SKM-1 (cell line): ENCODE data around the gene BDKRB1.
"Not testable (repeated sequence)": the region's sequence is repeated elsewhere in the genome, so short reads cannot be mapped to it uniquely, and the experiment has no call there.

Experiments used
- DNase-seq: peaks from one replicate; lab custom pipeline; 2025; ENCODE audit not compliant: unreplicated experiment; lab: John Stamatoyannopoulos, UW

BDKRB1 gene

GRCh38 chr14:96233661-96234060 lies 22.3 kb upstream of the BDKRB1 start:
- no peak for DNase-seq

- DNase-seq, result no peak
These were observed 20.6 kb upstream of the BDKRB1 start for GRCh38 chr14:96235426-96235825.

GRCh38 chr14:96237641-96238040 lies 18.4 kb upstream of the BDKRB1 start:
- DNase-seq, result no peak

- DNase-seq, result no peak
These were observed 17.2 kb upstream of the BDKRB1 start for GRCh38 chr14:96238676-96239265.

- DNase-seq, result no peak
These were observed 16.3 kb upstream of the BDKRB1 start for GRCh38 chr14:96239711-96240141.

- no peak for DNase-seq
These were observed 15.4 kb upstream of the BDKRB1 start for GRCh38 chr14:96240641-96241040.

GRCh38 chr14:96242126-96242525 lies 13.9 kb upstream of the BDKRB1 start:
- DNase-seq, result no peak

GRCh38 chr14:96243785-96244184 lies 12.2 kb upstream of the BDKRB1 start:
- no peak for DNase-seq

- DNase-seq, result not testable (repeated sequence)
These were observed 10.9 kb upstream of the BDKRB1 start for GRCh38 chr14:96245074-96245473.

GRCh38 chr14:96245710-96246538 lies 10.1 kb upstream of the BDKRB1 start:
- no peak for DNase-seq

GRCh38 chr14:96246539-96246847 lies 9.5 kb upstream of the BDKRB1 start:
- no peak for DNase-seq

GRCh38 chr14:96247031-96247430 lies 9.0 kb upstream of the BDKRB1 start:
- DNase-seq, result no peak

- peak; percentile 20 for DNase-seq
These were observed 7.0 kb upstream of the BDKRB1 start for GRCh38 chr14:96249029-96249428.

GRCh38 chr14:96250485-96250884 lies 5.5 kb upstream of the BDKRB1 start:
- no peak for DNase-seq

- no peak for DNase-seq
These were observed 4.3 kb upstream of the BDKRB1 start for GRCh38 chr14:96251656-96252155.

- DNase-seq, result no peak
These were observed 3.5 kb upstream of the BDKRB1 start for GRCh38 chr14:96252323-96252998.

- DNase-seq, result no peak
These were observed 2.9 kb upstream of the BDKRB1 start for GRCh38 chr14:96252999-96253539.

GRCh38 chr14:96254687-96255086 lies 1.3 kb upstream of the BDKRB1 start:
- no peak for DNase-seq

GRCh38 chr14:96256407-96256806 lies 397 bp downstream of the BDKRB1 start:
- no peak for DNase-seq

GRCh38 chr14:96257056-96257455 lies 1.0 kb downstream of the BDKRB1 start:
- no peak for DNase-seq

GRCh38 chr14:96257900-96258299 lies 1.9 kb downstream of the BDKRB1 start:
- no peak for DNase-seq

GRCh38 chr14:96260341-96260821 lies 4.4 kb downstream of the BDKRB1 start:
- no peak for DNase-seq
